HL-60/S4 (cell line): ENCODE results near the gene EPHA8.

Experiments
- in situ Hi-C: fragments of 300-500 bp; cut with MboI; formaldehyde crosslinking; loops from 2 replicates; pipeline ENCODE4 v1.14.3; 2022; ENCODE audit warnings: low sequenced_read_pairs

EPHA8 gene

DNA sequence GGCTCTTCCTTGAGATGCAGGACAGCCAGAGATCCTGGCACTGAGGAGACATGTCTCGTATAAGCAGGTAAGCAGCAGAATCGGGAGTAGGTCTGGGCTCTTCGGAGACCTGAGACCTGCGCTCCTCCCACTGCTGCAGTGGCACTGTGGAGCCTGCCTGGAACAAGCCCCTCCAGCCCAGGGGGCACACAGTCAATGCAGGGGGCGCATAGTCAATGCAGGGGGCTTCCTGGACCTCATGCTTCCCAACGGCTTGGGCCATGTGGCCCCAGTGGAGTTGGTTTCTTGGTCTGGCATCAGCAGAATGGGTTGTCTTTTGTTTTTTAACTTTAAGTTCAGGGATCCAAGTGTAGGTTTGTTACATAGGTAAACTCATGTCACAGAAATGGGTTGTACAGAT, 27.9 kb upstream of the EPHA8 start:
- in situ Hi-C loops: no loop called here

DNA sequence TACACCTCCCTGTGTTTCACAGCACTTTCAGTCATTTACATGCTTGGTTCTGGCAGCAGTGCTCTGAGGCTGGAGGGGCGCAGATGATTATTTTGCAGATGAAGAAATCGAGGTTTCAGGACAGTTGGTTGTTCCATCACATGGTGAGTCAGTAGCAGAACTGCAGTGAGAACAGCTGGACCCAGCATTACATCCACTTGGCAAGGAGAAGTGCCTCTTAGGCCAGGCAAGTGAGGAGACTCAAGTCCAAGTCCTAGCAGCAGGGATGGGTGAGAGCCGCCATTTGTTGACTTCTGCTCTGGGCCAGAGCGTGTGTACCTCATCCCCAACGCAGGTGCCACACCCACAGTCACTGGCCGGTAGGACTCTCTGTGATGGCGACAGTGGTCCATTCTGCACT, 26.8 kb upstream of the EPHA8 start:
- in situ Hi-C loops: no loop called here

DNA sequence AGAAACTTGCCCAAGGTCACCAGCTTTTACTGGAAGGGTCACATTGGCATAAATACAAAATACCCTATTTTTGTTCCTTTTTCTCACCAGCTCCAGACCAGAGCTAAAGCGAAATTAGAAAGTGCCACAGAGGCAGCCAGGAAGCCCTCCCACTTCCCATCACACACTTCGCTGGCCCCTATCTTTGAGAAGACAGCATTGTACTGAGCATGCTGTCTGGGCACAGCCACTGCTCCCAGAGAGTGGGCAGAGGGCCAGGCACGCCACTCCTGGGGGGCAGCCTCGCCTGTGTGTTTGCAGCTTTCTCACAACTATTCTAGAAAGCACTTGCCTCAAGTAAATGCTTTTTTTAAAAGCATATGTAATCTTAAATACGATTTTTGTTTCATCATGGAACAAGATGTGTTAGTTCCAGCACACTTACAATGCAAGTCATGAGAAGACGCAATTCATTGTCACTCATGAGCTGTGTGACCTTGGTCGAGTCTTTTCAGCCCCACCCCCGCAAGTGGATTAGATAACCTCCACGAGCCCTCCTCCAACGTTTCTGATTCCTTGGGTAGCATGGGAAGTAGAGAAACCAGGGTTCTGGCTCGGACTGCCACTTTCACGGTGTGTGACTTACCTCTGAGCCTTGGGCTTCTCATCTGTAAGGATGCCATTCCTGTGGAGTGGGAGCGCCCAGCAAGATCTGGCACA, 25.7 kb upstream of the EPHA8 start:
- in situ Hi-C loops: no loop called here

DNA sequence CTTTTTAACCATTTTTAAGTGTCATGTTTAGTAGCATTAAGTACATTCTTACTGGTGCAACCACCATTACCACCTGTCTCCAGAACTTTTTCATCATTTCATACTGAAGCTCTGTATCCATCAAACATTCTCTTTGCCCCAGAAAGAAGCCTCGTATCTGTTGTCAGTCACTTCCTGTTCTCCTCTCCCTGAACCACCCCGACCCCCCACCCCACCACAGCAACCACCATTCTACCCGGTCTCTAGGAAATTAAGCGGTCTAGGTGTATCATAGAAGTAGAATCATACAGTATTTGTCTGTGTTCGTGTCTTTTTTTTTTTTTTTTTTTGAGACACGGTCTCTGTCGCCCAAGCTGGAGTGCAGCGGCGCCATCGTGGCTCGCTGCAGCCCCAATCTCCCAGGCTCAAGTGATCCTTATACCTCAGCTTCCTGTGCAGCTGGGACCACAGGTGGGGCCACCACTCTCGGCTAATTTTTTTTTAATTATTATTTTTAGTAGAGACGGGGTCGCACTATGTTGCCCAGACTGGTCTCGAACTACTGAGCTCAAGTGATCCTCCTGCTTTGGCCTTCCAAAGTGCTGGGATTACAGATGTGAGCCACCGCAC, 23.7 kb upstream of the EPHA8 start:
- in situ Hi-C loops: no loop called here

DNA sequence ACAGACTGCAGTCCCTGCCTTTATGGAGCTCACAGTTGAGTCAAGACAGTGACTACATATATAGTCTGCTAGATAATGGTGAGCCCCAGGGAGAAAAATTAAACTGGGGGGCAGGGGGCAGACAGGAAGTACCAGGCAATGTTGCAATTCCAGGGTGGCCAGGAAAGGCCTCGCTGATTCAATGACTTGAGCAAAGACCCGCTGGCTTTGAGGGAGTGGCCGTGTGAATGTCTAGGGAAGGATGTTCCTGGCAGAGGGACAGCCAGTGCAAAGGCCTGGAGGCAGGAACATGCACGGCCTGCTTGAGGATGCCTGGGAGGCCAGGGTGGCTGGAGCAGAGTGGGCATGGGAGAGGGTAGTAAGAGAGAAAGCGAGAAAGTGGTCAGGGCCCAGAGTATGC, 23.0 kb upstream of the EPHA8 start:
- in situ Hi-C loops: no loop called here

DNA sequence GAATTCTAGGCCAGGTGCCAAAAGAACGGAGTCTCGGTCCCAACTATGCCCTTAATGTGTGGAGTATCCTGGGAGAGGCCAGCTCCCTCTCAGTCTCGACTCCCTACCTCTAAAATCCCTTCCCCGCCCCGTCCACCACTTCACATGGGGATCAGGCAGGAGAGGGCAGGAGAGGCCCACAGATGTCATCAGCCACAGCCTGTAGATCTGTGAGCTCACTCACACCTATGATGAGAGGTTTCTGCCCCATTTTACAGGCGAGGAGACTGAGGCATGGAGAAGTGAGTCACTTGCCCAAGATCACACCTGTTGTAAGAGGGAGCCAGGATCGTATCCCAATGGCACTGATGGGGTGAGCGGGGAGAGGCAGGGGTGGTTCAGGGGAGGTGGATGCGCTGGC, 20.4 kb upstream of the EPHA8 start:
- in situ Hi-C loops: no loop called here

DNA sequence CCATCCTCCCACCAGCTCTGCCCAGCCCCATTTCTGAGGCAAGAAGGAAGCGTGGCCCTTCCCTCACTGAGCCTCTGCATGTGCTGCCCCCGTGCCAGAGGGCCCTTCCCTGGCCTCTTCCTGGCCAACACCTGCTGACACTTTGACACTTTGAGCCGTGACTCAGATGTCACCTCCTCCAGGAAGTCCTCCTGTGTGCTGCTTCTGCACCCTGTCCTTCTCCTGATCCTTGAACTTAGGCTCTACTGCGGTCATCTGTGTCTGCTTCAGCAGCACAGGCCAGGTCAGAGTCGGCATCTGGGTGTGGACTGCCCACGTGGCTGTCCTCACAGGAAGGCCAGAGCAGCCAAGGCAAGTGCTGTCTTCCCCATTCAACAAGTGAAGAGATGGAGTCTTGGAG, 19.6 kb upstream of the EPHA8 start:
- in situ Hi-C loops: no loop called here

DNA sequence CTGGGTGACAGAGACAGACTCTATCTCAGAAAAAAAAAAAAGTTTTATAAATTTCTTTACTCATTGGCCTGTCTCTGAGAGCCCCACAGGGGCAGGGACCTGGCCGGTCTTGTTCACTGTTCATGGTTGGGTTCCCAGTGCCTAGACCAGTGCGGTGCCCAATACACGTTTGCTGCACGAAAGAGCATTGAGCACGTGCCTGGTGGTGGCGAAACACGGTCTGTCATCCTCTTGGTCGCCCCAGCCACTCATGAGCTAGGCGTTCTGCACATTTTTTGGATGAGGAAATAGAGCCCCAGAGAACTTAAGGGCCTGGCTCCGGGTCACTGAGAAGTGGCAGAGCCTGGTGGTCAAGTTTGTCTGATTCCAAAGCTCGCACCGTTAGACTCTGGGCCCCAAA, 18.7 kb upstream of the EPHA8 start:
- in situ Hi-C loops: no loop called here

DNA sequence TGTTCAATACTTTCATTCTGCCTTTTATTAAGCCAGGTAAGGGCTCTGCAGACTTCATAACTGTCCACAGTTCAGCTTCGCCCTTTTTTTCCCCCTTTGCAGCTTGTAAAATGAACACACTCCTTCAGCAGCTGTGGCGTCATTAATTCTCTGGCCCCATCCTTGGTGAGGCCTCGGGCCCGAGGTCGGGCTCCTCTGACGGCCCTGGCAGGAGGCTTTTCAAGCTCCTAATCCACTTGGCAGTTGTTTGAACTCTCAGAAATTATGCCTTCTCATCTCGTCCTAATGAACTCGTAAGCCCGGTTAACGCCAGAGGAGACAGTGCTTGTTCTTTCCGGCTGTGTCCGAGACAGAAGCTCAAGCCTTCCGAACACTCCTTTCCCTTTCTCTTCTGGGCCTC, 18.1 kb upstream of the EPHA8 start:
- in situ Hi-C loops: no loop called here

DNA sequence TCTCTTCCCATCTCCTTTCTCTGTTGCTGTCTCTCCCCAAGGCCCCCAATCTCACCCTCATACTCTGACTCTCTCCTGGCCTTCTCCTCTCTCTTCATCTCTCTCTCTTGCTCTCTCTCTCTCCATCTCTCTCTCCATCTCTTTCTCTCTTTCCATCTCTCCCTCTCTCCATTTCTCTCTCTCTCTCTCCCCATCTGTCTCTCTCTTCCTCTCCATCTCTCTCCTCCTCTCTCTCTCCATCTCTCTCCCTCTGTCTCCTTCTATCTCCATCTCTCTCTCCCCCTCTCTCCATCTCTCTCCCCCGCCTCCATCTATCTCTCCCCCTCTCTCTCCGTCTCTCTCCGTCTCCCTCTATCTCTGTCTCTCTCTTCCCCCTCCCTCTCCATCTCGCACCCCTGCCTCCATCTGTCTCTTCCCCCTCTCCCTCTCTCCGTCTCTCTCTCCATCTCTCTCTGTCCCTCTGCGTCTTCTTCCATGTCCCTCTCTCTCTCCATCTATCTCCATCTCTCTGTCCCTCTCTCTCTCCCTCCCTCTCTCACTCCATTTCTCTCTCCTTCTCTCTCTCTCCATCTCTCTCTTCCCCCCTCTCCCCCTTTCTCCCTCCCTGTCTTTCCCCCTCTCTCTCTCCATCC, 16.0 kb upstream of the EPHA8 start:
- in situ Hi-C loops: no loop called here

DNA sequence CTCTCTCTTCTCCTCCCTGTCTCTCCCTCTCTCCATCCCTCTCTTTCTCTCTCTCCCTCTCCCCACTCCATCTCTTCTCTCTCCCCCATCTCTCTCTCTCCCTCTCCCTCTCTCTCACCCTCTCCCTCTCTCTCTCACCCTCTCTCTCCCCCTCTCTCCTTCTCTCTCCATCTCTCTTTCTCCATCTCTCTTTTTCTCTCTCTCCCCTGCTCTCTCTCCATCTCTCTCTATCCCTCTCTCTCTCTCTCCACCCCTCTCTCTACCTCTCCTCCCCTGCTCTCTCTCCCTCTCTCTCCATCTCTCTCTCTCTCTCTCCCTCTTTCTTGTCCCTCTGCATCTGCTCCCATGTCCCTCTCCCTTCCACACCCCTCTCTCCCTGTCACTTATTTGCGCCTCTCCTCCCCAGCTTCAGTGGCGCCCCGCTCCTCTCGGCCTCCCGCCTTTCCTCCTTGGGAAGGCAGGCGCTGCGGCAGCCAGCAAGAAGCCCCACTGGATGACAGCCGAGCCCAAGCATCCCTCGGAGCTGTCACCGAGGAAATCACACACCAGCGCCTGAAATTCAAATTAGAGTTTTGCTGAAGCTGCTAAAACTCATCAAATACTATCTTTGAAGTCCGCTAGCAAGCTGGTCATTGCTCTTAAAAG, 15.3 kb upstream of the EPHA8 start:
- in situ Hi-C loops: no loop called here

DNA sequence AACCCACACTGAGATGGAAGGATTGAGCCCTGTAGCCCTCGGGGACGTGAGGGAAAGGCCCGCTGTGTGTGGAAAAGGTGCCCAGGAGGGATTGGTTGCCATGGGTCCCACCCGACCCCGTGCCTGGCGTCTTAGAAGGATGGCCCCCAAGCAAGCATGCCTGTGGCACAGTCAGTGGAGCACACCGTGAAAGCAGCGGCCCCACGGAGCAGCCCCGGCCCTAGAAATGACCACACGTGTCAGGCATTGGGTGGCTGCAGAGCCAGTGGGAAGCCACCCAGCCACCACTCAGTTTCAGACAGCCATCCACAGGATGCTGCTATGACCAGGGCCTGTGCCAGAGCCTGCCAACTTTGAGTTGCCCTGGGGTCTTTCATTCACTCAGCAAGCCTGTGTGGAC, 13.3 kb upstream of the EPHA8 start:
- in situ Hi-C loops: no loop called here

DNA sequence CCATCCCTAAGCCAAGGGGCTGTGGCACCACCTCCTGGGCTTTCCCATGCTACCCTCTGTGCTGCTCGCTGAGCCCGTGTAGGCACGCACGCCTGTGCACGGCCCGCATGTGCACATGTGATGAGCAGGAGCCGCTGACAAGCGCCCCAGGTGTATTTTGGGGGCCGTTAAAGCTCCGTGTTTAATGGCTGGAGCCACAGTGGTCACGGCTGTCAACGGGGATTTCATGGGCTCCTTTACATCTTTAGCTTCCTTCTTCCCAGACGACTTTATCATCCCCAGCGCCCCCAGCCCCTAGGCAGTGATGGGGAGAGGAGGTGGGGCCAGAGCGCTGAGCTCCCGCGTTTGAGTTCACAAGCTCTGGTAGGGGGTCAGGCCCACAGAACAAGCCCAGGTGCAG, 11.7 kb upstream of the EPHA8 start:
- in situ Hi-C loops: no loop called here

DNA sequence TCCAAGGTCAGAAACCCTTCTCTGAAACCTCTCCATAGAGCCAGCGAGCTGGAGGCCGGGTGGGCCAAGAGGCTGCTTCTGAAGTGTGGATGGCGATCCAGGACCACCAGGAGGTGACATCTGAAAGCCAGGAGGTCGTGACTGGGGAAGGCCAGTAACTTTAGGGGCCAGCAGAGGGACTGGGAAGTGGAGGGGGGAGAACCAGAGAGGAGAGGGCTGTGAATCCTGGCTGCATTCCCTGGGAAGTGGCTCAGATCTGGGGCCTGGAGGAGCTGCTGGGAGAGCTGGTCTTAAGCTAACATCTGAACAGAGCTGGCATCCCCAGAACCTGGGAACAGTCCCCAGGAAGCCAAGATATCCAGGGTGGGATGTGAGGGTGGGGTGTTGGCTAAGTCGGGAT, 11.3 kb upstream of the EPHA8 start:
- in situ Hi-C loops: no loop called here

DNA sequence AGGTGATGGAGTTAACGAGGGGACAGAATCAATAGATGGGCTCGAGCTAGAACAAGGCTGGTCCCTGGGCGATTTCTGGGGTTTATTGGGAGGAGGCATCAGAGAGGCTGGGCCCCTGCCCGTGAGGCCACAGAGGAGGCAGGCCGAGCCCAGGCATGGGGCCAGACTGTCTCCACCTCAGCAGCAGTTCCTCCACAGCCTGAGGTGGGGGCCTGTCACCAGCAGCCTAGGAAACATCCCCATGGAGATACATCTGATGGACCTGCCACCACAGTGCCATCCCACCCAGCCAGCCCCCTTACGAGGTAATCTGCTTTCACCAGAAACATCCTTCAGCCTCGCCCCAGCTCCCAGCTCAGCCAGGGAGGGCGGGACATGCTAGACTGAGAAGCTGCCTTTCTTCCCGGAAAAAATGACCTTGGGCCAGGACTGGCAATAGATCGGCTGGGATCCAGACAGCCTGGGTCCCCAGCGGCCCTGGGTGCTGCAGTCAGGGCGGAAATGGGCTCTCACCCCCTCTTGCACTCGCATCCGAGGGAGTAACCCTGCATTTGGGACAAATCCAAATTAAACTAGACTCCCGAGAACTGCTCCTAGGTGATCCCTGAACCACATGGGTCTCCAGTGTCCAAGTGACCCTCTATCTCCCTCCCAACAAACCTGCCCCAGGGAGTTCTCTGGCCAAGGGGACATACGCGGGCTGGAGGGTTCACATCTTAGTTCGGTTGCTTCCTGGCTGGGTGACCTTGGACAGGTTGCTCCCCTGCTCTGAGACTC, 10.0 kb upstream of the EPHA8 start:
- in situ Hi-C loops: no loop called here

DNA sequence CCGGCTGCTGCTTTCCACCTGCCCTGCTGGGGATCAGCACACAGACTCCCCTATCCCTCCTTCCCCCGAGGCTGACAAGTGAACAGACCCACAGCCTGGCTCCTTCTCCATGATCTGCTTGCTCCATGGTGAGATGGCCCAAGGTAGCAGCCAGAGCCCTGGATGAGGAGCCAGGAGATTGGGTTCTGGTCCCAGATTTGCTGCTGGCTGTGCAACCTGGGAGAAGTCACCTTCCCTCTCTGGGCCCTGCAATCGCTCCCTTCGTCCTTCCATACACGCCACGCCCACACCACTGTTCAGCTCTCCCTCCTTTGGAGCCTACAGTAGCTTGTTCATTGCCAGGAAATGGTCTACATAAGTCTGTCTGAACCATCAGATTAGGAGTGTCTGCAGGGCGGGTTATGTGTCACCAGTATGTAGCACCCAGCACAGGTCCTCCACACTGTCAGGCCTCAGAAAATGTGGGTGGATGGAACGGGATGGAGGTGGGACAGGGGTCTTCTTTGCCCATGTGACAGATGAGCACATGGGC, 9.2 kb upstream of the EPHA8 start:
- in situ Hi-C loops: no loop called here

DNA sequence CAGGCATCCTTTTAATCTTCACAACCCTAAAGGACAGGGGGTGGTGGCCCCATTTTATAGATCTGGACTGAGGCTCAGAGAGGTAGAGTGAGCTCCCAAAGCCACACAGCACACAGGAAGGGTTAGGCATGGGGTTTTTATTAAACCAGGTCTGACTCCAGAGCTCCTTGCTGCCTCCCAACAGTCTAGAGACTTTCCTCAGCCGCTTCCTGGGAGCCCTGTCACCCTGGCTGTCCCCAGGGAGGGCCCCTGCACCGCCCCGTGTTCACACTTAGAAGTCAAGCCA, 8.0 kb upstream of the EPHA8 start:
- in situ Hi-C loops: no loop called here

DNA sequence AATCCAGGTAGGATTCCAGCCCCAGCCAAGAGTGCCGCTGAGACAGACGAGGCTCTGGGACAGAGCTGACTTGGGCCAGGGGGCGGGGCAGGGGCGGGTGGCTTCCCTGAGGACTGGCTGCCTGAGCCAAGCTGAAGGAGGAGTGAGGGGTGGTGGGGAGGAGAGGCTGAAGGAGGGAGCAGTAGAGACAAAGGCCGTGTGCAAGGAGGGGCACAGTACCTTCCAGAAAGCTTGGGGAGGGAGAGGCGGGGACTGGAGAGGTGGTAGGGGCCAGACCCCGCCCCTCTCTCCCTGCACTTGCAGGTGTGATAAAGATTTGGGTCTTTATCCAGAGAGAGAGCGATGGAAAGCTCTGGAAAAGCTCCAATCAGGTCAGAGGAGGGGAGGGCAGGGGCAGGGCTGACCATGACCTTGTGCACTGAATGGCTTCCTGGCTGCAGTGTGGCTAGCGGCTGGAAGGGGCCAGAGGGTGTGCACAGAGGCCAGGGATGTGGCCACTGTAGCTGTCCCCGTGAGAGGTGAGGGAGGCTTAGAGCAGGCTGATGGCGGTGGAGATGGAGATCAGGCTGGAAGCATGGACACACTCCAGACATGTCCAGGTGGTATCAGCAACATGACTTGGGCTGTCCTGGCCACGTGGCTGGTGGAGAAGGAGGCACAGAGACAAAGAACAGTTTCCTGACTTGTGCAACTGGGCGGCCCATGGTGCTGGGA, 6.7 kb upstream of the EPHA8 start:
- in situ Hi-C loops: no loop called here

DNA sequence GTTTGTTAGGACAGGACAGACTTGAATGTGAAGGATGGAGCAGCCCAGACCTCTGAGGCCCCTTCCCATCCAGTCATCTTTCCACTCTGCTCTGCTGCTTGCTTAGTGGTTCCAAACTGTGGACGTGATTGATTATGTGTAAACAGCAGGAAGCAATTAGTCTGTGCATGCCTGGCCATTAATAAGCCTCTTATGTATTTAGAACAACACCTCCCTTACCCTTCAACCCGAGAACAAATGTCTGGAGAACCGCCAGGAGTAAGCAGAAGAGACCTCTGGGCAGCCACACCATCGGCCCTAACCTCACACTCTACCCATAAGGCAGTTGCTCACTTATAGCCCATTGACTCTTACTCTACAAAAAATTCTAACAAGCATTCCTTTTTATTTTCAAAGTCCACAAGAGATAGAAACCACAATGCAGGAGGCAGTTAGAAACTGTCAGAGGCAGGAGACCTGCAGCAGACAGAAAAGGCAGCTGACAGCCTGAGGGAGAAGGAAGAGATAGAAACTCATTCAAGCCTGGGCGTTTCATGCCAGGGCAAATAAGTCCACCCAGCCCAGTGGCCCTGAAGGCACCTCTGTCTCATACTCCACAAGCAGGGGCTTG, 5.8 kb upstream of the EPHA8 start:
- in situ Hi-C loops: no loop called here
